ENCODE data around the gene WWOX.

WWOX gene

GRCh38 chr16:79155904-79156303 is 1056.5 kb downstream of the WWOX start:
- H3K9me3 ChIP-seq (replicated peaks; ENCODE audit: insufficient read depth, low read length) = no peaks in the 10 kb centered on the region
- no peak overlapping the region for H3K27ac ChIP-seq (ENCODE audit: low read length)
- no peak overlapping the region for H3K4me2 ChIP-seq (ENCODE audit: low read depth, low read length)
- H3K79me2 ChIP-seq (ENCODE audit: low read length) = no peaks in the 10 kb centered on the region
- DNase-seq = no peak
- no peaks in the 10 kb centered on the region for H3K27me3 ChIP-seq (replicated peaks; ENCODE audit: insufficient read depth, low read length)
- no peak overlapping the region for H3K9ac ChIP-seq (ENCODE audit: low read length)
- no peaks in the 10 kb centered on the region for H4K20me1 ChIP-seq (ENCODE audit: insufficient read depth, low read length)
- H3K4me1 ChIP-seq (ENCODE audit: low read length) = no peaks in the 10 kb centered on the region
- no peaks in the 10 kb centered on the region for H3K9me2 ChIP-seq (replicated peaks; ENCODE audit: insufficient read depth, low read length)
- H3K36me3 ChIP-seq (replicated peaks; ENCODE audit: insufficient read depth, low read length) = no peaks in the 10 kb centered on the region
- H2AFZ ChIP-seq (ENCODE audit: low read length) = no peak overlapping the region
- TF ChIP-seq EZH2 (optimal IDR thresholded peaks at IDR 0.05; ENCODE audit: low read depth, low read length) = no peak
- H3K4me3 ChIP-seq (ENCODE audit: low read length) = no peak overlapping the region
- H3F3A ChIP-seq (ENCODE audit: insufficient read depth, low read length) = no peaks in the 10 kb centered on the region

- no peak overlapping the region for H3K27ac ChIP-seq (ENCODE audit: low read length)
- no peak overlapping the region for H3K4me2 ChIP-seq (ENCODE audit: low read depth, low read length)
- no peaks in the 10 kb centered on the region for H4K20me1 ChIP-seq (ENCODE audit: insufficient read depth, low read length)
- no peaks in the 10 kb centered on the region for H3F3A ChIP-seq (ENCODE audit: insufficient read depth, low read length)
- no peaks in the 10 kb centered on the region for H3K9me3 ChIP-seq (replicated peaks; ENCODE audit: insufficient read depth, low read length)
- no peaks in the 10 kb centered on the region for H3K9me2 ChIP-seq (replicated peaks; ENCODE audit: insufficient read depth, low read length)
- no peak overlapping the region for H3K4me3 ChIP-seq (ENCODE audit: low read length)
- no peaks in the 10 kb centered on the region for H3K79me2 ChIP-seq (ENCODE audit: low read length)
- no peak overlapping the region for H2AFZ ChIP-seq (ENCODE audit: low read length)
- H3K27me3 ChIP-seq (replicated peaks; ENCODE audit: insufficient read depth, low read length) = no peaks in the 10 kb centered on the region
- H3K4me1 ChIP-seq (ENCODE audit: low read length) = no peaks in the 10 kb centered on the region
- H3K36me3 ChIP-seq (replicated peaks; ENCODE audit: insufficient read depth, low read length) = no peaks in the 10 kb centered on the region
- no peak for TF ChIP-seq EZH2 (optimal IDR thresholded peaks at IDR 0.05; ENCODE audit: low read depth, low read length)
- no peak for TF ChIP-seq CTCF (IDR thresholded peaks at IDR 0.05; ENCODE audit: low read length)
- TF ChIP-seq EZH2phosphoT487 (IDR thresholded peaks at IDR 0.05; ENCODE audit: low read length) = no peak
- DNase-seq = no peak
- H3K9ac ChIP-seq (ENCODE audit: low read length) = no peak overlapping the region
Measured at GRCh38 chr16:79156761-79157160, 1057.3 kb downstream of the WWOX start.

GRCh38 chr16:79158337-79158736 is 1058.9 kb downstream of the WWOX start:
- Histone ChIP-seq H3K4me3 (ENCODE audit: low read length) (no peak overlapping the region), H2AFZ (ENCODE audit: low read length) (no peak overlapping the region), H3K9me3 (replicated peaks; ENCODE audit: insufficient read depth, low read length) (no peaks in the 10 kb centered on the region), H3K36me3 (replicated peaks; ENCODE audit: insufficient read depth, low read length) (no peaks in the 10 kb centered on the region), H4K20me1 (ENCODE audit: insufficient read depth, low read length) (no peaks in the 10 kb centered on the region), H3K4me2 (ENCODE audit: low read depth, low read length) (no peak overlapping the region), H3K79me2 (ENCODE audit: low read length) (no peaks in the 10 kb centered on the region), H3K27ac (ENCODE audit: low read length) (no peak overlapping the region), H3K9me2 (replicated peaks; ENCODE audit: insufficient read depth, low read length) (no peaks in the 10 kb centered on the region), H3K9ac (ENCODE audit: low read length) (no peak overlapping the region), H3K4me1 (ENCODE audit: low read length) (no peaks in the 10 kb centered on the region), H3F3A (ENCODE audit: insufficient read depth, low read length) (no peaks in the 10 kb centered on the region), H3K27me3 (replicated peaks; ENCODE audit: insufficient read depth, low read length) (no peaks in the 10 kb centered on the region)
- TF ChIP-seq EZH2 (optimal IDR thresholded peaks at IDR 0.05; ENCODE audit: low read depth, low read length) (no peak), EZH2phosphoT487 (IDR thresholded peaks at IDR 0.05; ENCODE audit: low read length) (no peak), CTCF (IDR thresholded peaks at IDR 0.05; ENCODE audit: low read length) (no peak)
- no peak for DNase-seq

GRCh38 chr16:79159261-79160049 is 1060.0 kb downstream of the WWOX start:
- Histone ChIP-seq H2AFZ (ENCODE audit: low read length) (no peak overlapping the region), H3K9me3 (replicated peaks; ENCODE audit: insufficient read depth, low read length) (no peaks in the 10 kb centered on the region), H3K9me2 (replicated peaks; ENCODE audit: insufficient read depth, low read length) (no peaks in the 10 kb centered on the region), H3F3A (ENCODE audit: insufficient read depth, low read length) (no peaks in the 10 kb centered on the region), H3K79me2 (ENCODE audit: low read length) (no peaks in the 10 kb centered on the region), H3K27ac (ENCODE audit: low read length) (no peak overlapping the region), H3K4me3 (ENCODE audit: low read length) (no peak overlapping the region), H4K20me1 (ENCODE audit: insufficient read depth, low read length) (no peaks in the 10 kb centered on the region), H3K27me3 (replicated peaks; ENCODE audit: insufficient read depth, low read length) (no peaks in the 10 kb centered on the region), H3K36me3 (replicated peaks; ENCODE audit: insufficient read depth, low read length) (no peaks in the 10 kb centered on the region), H3K9ac (ENCODE audit: low read length) (no peak overlapping the region), H3K4me2 (ENCODE audit: low read depth, low read length) (no peak overlapping the region), H3K4me1 (ENCODE audit: low read length) (no peaks in the 10 kb centered on the region)
- TF ChIP-seq CTCF (IDR thresholded peaks at IDR 0.05; ENCODE audit: low read length) (no peak), EZH2phosphoT487 (IDR thresholded peaks at IDR 0.05; ENCODE audit: low read length) (no peak), EZH2 (optimal IDR thresholded peaks at IDR 0.05; ENCODE audit: low read depth, low read length) (no peak)
- DNase-seq = no peak

Measured in MM.1S (cell line).